Urothelium cell line (cell line): ENCODE data around the gene GLRA3.
A peak's percentile ranks its signal among the peaks of the same experiment; 100 is the strongest.
"Not testable (repeated sequence)": the region's sequence is repeated elsewhere in the genome, so short reads cannot be mapped to it uniquely, and the experiment has no call there.

ENCODE experiments used
- DNase-seq: peaks from one replicate; pipeline ENCODE4 v3.0.0; 2011; ENCODE audit warnings: low spot score, mixed read lengths
- FAIRE-seq: peaks from 2 replicates; lab custom pipeline; 2011; peaks lifted over from hg19 to GRCh38; lab: Jason Lieb, UNC

Gene GLRA3

DNA sequence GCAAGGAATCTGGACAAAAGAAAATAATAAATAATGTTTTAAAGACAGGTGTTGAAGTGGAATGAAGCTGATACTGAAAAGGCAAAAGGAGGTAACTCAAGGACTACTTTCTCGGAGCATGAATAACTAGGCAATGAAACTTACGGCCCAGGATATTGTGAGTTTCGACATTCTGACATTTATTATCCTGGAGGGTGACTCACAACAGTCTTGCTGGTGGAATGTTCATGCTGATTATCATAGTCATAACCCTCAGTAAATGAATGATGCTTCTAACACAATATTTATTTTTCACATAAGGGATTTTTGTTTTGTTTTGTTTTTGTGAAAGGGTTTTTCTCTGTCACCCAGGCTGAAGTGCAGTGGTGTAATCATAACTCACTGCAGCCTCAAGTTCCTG, 159.8 kb downstream of the GLRA3 start:
- no peak for FAIRE-seq
- peak; percentile 38 for DNase-seq

- DNase-seq (no peak), FAIRE-seq (no peak)
These were observed 163.2 kb downstream of the GLRA3 start for GRCh38 chr4:174665799-174666198.

GRCh38 chr4:174663216-174663615, 165.8 kb downstream of the GLRA3 start:
- no peak for DNase-seq
- no peak for FAIRE-seq

DNA sequence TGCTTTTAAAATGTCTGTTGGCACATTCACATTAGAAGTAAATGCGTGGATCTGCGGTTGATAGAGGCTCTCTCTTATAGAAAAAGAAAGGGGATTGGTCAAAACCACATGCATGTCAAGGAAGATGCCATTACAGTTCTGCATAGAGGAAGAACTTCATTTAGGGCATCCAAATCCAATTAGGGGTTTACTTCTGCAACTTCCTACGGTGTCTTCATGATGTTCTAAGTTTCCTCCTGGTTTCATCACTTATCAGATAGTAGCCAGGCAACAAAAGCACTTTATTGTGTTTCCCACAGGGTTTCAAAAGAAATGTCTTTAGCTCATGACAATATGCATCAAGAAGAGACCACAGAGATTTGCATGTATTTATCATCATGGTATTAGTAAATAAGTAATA, 170.8 kb downstream of the GLRA3 start:
- no peak for FAIRE-seq

DNA sequence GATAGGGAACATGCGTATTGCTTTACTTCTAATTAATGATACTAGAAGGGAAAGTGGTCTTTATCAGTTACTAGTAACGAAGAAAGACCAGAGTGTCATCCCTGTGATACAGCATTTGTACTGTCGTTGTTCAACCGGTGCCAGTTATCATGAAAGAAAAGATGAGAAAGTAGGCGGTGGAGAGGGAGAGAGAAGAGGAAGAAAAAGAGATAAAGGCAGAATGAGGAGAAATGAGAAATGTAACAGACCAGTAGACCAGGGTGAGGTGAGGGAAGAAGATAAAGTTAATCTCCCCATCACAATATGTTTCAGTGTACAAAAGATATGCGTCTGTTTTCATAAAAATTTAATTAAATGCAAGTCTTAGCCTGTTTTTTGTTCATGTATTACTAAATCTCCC, 171.6 kb downstream of the GLRA3 start:
- FAIRE-seq: no peak
- no peak for DNase-seq

More for the DNA sequence above, 170.8 kb downstream of the GLRA3 start:
- DNase-seq: no peak

- DNase-seq (no peak), FAIRE-seq (no peak)
These were observed 174.4 kb downstream of the GLRA3 start for GRCh38 chr4:174654634-174655033.

DNA sequence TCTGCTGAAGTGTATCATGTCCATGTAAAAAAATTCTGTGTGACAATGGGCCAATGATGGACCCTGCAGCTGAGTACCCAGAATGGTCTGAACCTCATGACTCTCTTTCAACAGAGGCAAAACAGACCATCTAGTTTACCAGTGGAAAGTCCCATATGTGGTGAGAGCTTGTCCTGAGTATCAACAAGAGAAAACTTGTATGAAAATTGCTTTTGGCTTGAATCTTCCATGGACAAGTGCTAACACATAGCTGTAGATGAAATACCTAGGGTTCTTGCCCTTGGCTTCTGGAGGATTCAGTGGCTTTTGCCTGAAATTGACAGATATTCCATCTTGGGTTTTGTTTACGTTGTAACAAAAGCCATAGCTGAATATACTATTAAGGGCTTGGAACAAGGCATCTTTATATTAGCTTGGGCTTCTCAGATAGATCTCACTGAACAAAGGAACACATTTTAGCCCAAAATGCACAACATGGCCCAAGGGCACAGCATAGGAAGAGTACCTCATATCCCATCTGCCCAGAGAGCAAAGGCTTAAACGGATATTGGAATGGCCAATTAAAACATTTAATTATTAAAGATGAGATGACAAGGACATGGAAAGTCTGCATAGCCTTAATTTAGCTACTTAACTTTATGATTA, 178.2 kb downstream of the GLRA3 start:
- DNase-seq: no peak
- no peak for FAIRE-seq

DNA sequence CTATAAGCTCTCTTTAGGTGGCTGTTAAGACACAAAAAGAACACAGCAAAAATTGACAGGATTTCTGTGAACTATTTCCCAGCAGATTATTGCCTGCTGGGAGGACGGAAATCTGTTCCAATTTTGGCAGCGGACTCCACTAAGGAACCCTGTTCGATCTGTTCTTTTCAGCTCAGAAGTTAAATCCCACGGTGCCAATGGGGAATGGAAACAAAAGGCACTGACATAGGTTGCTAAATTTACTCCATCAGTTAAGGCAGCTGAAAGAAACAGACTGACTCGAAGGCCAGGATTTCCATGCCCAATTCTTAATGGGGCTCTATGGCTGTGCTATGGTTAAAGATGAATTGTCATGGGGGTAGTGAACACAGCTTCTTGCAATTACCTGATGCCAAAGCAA, 180.2 kb downstream of the GLRA3 start:
- FAIRE-seq: no peak

DNA sequence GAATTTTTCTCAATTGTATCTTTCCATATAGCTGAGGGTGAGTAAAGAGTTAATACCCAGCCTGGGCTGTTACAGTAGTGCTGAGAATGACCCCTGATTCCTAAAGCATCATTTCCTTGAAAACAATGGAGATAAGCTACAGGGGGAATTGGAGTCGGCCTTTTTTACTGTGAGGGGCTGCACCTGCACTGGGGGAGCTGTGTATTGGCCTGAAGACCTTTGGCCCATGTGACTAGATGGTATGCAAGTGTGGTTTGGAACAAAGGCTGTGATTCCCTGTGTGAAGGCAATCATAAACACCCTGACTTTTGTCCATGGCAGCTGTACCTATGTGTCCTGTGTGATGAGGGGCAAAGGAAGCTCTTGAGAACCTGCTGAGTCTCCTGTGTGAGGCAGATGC, 182.7 kb downstream of the GLRA3 start:
- FAIRE-seq: no peak
- DNase-seq: no peak

More for the DNA sequence above, 180.2 kb downstream of the GLRA3 start:
- no peak for DNase-seq

DNA sequence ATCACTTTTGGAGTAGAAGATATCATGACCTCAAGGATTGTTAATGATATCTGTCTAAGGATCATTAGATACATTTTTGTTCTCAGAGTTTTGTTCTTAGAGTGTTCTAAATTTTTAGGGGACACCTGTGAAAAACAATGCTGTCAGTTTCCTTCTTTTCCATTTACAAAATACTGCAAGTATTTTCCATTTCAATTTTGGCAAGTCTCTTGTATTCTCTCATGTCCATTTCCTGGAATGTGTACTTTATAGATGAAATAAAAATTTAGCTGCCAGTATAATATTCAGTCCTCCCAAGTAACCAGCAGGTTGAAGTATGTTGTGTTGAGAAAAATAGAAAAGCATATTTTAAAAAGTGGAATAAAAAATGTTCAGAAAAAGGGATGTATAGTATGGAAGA, 188.9 kb downstream of the GLRA3 start:
- FAIRE-seq (no peak), DNase-seq (no peak)

DNA sequence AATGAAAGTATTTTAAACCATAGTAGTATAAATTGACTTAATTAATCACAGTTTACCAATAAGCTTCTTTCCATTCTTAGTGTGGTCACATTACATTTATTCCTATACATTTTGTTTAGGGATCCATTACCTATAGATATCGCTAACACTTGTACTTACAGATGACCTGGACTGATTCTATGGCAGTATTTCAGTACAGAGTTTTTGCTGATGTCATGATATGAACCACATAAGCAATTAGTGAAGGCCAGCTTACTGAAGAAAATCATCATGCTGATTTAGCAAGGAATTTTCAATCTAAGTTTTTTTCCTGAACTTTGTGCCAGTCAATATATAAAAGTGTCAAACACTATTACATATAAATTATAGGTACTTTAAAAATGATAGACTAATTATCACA, 193.3 kb downstream of the GLRA3 start:
- FAIRE-seq (no peak), DNase-seq (no peak)

DNA sequence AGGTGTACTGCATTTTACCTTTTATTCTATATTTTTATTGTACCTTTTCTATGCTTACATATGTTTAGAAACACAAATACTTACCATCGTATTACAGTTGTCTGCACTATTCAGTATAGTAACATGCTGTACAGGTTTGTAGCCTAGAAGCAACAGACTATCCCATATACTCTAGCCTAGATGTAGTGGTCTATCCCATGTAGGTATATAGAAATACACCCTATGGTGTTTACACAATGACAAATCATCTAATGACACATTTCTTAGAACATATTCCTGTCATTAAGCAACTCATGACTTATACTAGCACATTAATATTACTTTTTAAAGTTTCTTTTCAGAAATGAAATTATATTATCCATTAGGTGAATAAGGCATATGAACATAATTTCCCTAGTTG, 195.6 kb downstream of the GLRA3 start:
- DNase-seq (no peak), FAIRE-seq (no peak)

- DNase-seq (peak; percentile 21), FAIRE-seq (no peak)
These were observed 196.9 kb downstream of the GLRA3 start for GRCh38 chr4:174631901-174632758.

DNA sequence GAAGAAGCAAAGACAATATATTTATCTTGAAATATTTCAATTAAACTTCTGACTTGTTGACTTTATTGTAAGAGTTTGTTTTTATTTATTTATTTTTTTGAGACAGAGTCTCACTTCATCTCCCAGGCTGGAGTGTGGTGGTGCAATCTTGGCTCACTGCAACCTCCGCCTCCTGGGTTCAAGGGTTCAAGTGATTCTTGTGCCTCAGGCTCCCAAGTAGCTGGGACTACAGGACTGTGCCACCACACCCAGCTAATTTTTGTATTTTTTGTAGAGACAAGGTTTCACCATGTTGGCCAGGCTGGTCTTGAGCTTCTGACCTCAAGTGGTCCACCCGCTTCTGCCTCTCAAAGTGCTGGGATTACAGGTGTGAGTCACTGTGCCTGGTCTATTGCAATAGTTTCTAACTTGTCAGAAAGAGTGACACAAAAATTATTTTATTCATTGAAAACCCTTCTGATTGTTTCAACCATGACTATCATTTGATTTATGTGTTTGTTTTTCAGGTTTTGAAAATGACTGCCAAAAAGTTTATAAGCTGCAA, 199.1 kb downstream of the GLRA3 start:
- not testable (repeated sequence) for FAIRE-seq, DNase-seq

GRCh38 chr4:174629265-174629664, 199.8 kb downstream of the GLRA3 start:
- no peak for DNase-seq
- no peak for FAIRE-seq

- no peak for DNase-seq
- FAIRE-seq: no peak
These were observed 200.9 kb downstream of the GLRA3 start for GRCh38 chr4:174628191-174628590.

DNA sequence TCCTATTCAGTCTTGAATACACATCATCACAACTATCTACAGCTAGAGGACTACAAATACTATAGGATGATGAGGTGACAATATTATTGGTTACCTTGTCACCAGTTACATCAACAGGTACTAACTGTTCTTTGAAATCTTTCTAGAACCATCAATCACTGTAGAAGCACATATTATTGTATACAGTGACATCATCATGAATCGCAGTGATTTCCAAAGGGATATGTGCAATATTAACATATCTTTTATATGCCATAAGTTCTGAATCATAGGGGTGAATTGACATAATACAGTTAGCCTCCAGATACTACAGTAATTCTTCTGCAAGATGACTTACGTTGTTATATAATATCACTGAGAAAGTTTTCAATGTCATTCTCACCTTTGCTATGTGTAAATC, 201.6 kb downstream of the GLRA3 start:
- DNase-seq (no peak), FAIRE-seq (no peak)

DNA sequence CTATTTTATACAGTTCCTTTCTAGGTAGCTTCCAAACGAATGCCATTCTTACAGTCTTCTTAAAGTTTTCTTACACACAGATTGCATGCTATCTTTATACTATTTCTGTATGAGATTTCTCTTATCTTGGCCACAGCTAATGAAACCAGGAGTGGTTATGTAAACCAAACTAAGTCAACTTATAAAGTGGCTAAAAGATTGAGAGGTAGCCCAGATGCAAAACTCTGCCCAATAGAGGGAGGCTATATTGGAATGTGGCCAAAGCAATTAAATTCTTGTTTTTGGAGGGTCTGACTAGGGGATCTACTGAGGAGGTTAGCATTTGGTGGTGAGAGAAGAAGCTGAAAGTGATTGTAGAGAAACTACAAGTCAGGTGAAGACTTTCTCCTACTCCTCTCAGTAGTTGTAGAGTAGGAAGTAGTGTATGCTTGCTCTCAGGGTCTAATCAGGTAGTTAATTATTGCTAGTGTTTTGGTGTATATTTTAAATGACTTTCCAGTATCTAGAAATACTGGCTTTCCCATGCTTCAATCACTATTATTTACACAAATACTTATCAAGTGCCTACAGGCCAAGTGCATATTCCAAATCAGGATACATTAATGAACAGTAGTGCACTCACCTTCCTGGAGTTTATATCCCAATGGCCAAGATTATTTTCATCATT, 202.6 kb downstream of the GLRA3 start:
- DNase-seq (no peak), FAIRE-seq (no peak)

DNA sequence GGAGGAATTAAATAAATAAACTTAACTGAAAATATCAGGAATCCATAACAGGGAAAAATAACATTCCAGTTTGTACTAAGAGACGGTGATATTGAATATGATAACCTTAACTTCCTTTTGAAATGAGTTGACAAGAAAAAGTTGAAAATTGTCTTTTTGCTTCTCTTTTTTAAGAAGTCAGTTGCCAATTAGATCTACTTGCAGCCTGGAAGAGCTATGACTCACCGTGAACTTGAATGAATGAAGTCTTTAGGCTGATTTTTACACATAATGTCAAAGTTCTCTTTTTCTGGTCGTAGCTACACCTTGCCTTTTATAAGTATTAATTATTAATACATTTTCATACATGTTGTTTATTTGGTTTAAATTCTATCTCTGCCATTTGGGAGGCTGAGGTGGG, 212.4 kb downstream of the GLRA3 start:
- no peak for FAIRE-seq
- DNase-seq: no peak

DNA sequence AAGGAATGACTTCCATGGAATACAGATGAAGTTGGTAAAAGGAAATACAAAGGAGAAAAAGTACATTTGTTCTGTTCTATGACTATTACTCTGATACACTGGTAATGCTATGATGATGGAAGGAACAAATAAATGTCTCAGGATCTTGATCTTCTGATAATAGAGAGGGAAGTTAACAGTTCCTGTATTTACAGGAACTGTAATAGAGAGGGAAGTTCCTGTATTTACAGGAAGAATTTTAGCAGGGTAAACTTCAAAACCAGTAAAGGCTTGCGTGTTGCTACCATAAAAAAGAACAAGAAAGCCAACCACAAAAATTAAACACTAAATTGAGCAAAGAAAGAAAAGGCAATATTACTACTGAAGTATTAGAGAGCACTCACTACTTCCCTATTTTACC, 215.1 kb downstream of the GLRA3 start:
- FAIRE-seq (no peak), DNase-seq (no peak)

- DNase-seq (no peak), FAIRE-seq (no peak)
These were observed 217.3 kb downstream of the GLRA3 start for GRCh38 chr4:174611792-174612191.

DNA sequence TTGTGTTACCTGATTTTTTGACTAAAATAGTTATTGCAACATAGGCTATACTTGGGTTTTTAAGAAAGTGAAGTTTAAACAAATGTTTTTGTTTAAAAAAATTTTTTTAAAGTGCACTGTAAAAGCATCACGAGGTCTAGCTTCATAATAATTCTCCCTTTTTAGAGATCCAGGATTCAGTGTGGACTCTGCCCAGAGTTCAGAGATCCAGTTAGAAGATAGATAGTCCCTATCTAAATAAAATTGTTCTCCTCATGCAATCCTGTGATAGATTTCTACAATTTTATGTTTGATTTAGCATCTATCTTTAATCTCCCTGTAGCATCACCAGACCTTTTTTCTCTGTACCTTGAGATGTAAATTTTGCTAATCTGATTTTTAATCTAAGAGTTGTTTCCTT, 221.3 kb downstream of the GLRA3 start:
- DNase-seq (no peak), FAIRE-seq (no peak)
